Endodermal cell (in vitro differentiated cells): ENCODE results near the gene ARL15. TPM values are rescaled to one million over a fixed set of nuclear protein-coding genes. Genes with fewer than 3 reads are reported as not detected.

Source experiments
- DNase-seq: peaks from one replicate; pipeline ENCODE4 v3.0.0-alpha.2; 2017
- H3K27ac ChIP-seq: 2 replicates; pipeline ENCODE4 v1.5.1; 2013; ENCODE audit warnings: mild to moderate bottlenecking, low read depth, low read length, moderate library complexity
- H3K27me3 ChIP-seq: 2 replicates; pipeline ENCODE4 v1.6.1; 2013; ENCODE audit warnings: mild to moderate bottlenecking, low read length, moderate library complexity; ENCODE audit not compliant: insufficient read depth, control insufficient read depth, poor library complexity, severe bottlenecking
- H3K36me3 ChIP-seq: 2 replicates; pipeline ENCODE4 v1.7.0; 2013; ENCODE audit warnings: mild to moderate bottlenecking, low read length, moderate library complexity; ENCODE audit not compliant: control insufficient read depth, insufficient read depth
- H3K4me1 ChIP-seq: one replicate; pipeline ENCODE4 v1.7.0; 2013; ENCODE audit warnings: low read length; ENCODE audit not compliant: control insufficient read depth, insufficient read depth
- H3K4me3 ChIP-seq: 2 replicates; pipeline ENCODE4 v1.5.1; 2013; ENCODE audit warnings: mild to moderate bottlenecking, low read length, moderate library complexity
- H3K9ac ChIP-seq: 2 replicates; pipeline ENCODE4 v1.6.1; 2013; ENCODE audit warnings: mild to moderate bottlenecking, low read length, moderate library complexity; ENCODE audit not compliant: poor library complexity, severe bottlenecking; ENCODE audit errors: extremely low read depth
- H3K9me3 ChIP-seq: 2 replicates; pipeline ENCODE4 v1.6.1; 2013; ENCODE audit warnings: mild to moderate bottlenecking, low read length, moderate library complexity; ENCODE audit not compliant: control insufficient read depth
- H3K27ac Mint-ChIP-seq: 2 replicates; pipeline ENCODE4 v1.8.0; 2020; ENCODE audit warnings: mixed read lengths
- H3K27me3 Mint-ChIP-seq: 2 replicates; pipeline ENCODE4 v1.8.0; 2021; ENCODE audit warnings: mild to moderate bottlenecking, mixed read lengths; ENCODE audit not compliant: insufficient read depth
- H3K36me3 Mint-ChIP-seq: 2 replicates; pipeline ENCODE4 v1.8.0; 2020; ENCODE audit warnings: low read depth, mixed read lengths
- H3K4me1 Mint-ChIP-seq: 2 replicates; pipeline ENCODE4 v1.8.0; 2020; ENCODE audit warnings: mixed read lengths
- H3K4me3 Mint-ChIP-seq: 2 replicates; pipeline ENCODE4 v1.8.0; 2020; ENCODE audit warnings: mild to moderate bottlenecking, moderate library complexity, mixed read lengths
- H3K9me3 Mint-ChIP-seq: 2 replicates; pipeline ENCODE4 v1.8.0; 2020; ENCODE audit warnings: mild to moderate bottlenecking, mixed read lengths
- CTCF ChIP-seq: fragments of 200-600 bp; sonication (generic); conservative IDR thresholded peaks from 2 replicates; pipeline ENCODE4 v1.5.0; 2021; ENCODE audit warnings: antibody characterized with exemption, mild to moderate bottlenecking
- WGBS, 2 experiments: methylation state at CpG; one replicate each; pipeline versions ENCODE4 v1.1.5 to v1.1.7; 2013; ENCODE audit warnings: missing lambda C conversion rate in 2 of 2, mixed read lengths in 1 of 2; ENCODE audit not compliant: insufficient coverage in 1 of 2, insufficient read length in 1 of 2; 5-methylcytosine and 5-hydroxymethylcytosine counted together
- total RNA-seq, 2 donors: library from RNA; stranded (reverse); fragmentation: NEBNext Ultra II Directional in 1 of 2; extraction: Animal tissue kit (Norgen Biotek cat#: 25700) in 1 of 2; gene quantifications; 2 replicates in 1 of 2; 3 replicates in 1 of 2; pipeline ENCODE4 v1.2.1, GENCODE V29; 2021

Gene ARL15
- total RNA-seq, 2 donors from 2014 or later, result 23.3 to 24.0 TPM

- Histone ChIP-seq H3K27me3 (no peaks in the 10 kb centered on the region), H3K36me3 (no peaks in the 10 kb centered on the region), H3K4me3 (no peak overlapping the region), H3K27ac (no peak overlapping the region), H3K4me1 (no peaks in the 10 kb centered on the region), H3K9me3 (peaks cover 4% of the 10 kb centered on the region), H3K9ac (no peak overlapping the region)
- peaks cover 4% of the 10 kb centered on the region for H3K4me1 Mint-ChIP-seq
- peaks cover 2% of the 10 kb centered on the region for H3K36me3 Mint-ChIP-seq
- no peaks in the 10 kb centered on the region for H3K9me3 Mint-ChIP-seq
- peak; percentile 66 for DNase-seq
- H3K4me3 Mint-ChIP-seq, result no peak overlapping the region
- peak; percentile 95 for TF ChIP-seq CTCF
- no peak overlapping the region for H3K27ac Mint-ChIP-seq
- no peaks in the 10 kb centered on the region for H3K27me3 Mint-ChIP-seq
- WGBS, 2 experiments, result 50 to 62% methylated on average over 2 to 3 of the region's 4 CpGs
Observed at GRCh38 chr5:54243483-54244080, 66.8 kb downstream of the ARL15 start.

- no peak overlapping the region for H3K27ac Mint-ChIP-seq
- DNase-seq, result no peak
- no peak for TF ChIP-seq CTCF
Observed at GRCh38 chr5:54242297-54242696, 68.1 kb downstream of the ARL15 start.

GRCh38 chr5:54234304-54234933, 76.0 kb downstream of the ARL15 start:
- WGBS, 2 experiments, result 86% methylated on average over 1 of the region's 2 CpGs; no CpG with 5 or more reads in 1 of the 2 experiments
- no peak for DNase-seq
- H3K4me1 ChIP-seq, result no peaks in the 10 kb centered on the region
- Mint-ChIP-seq H3K9me3 (no peaks in the 10 kb centered on the region), H3K27ac (no peak overlapping the region), H3K4me1 (peaks cover 7% of the 10 kb centered on the region), H3K27me3 (no peaks in the 10 kb centered on the region), H3K4me3 (no peak overlapping the region), H3K36me3 (no peaks in the 10 kb centered on the region)
- no peak overlapping the region for H3K27ac ChIP-seq
- no peak overlapping the region for H3K4me3 ChIP-seq
- H3K27me3 ChIP-seq, result no peaks in the 10 kb centered on the region
- no peaks in the 10 kb centered on the region for H3K9me3 ChIP-seq
- no peaks in the 10 kb centered on the region for H3K36me3 ChIP-seq
- TF ChIP-seq CTCF, result peak; percentile 77
- no peak overlapping the region for H3K9ac ChIP-seq

More at GRCh38 chr5:54242297-54242696, 68.1 kb downstream of the ARL15 start:
- Mint-ChIP-seq H3K4me1 (peaks cover 1% of the 10 kb centered on the region), H3K36me3 (peaks cover 2% of the 10 kb centered on the region), H3K27me3 (no peaks in the 10 kb centered on the region), H3K9me3 (no peaks in the 10 kb centered on the region), H3K4me3 (no peak overlapping the region)
- no peak overlapping the region for H3K9ac ChIP-seq
- no peaks in the 10 kb centered on the region for H3K36me3 ChIP-seq
- no peaks in the 10 kb centered on the region for H3K4me1 ChIP-seq
- H3K27me3 ChIP-seq, result no peaks in the 10 kb centered on the region
- H3K9me3 ChIP-seq, result peaks cover 4% of the 10 kb centered on the region
- H3K27ac ChIP-seq, result no peak overlapping the region
- H3K4me3 ChIP-seq, result no peak overlapping the region
- 93 to 95% methylated on average over 5 of the region's 5 CpGs for WGBS, 2 experiments
